CD14-positive monocyte (primary cell): ENCODE results near the gene ADM2. TPM values are rescaled to one million over a fixed set of nuclear protein-coding genes. Genes with fewer than 3 reads are reported as not detected.

Experiments
- DNase-seq, 3 donors: peaks; one replicate each; pipeline ENCODE4 v3.0.0-alpha.2; 2011 to 2022
- H2AFZ ChIP-seq: 2 replicates; pipeline ENCODE4 v1.6.0; 2012; ENCODE audit warnings: mild to moderate bottlenecking, low read depth, low read length, inconsistent platforms; ENCODE audit not compliant: insufficient read depth, poor library complexity, severe bottlenecking
- H3K27ac ChIP-seq, 2 donors: 1 replicate in 1 of 2; 2 replicates in 1 of 2; pipeline ENCODE4 v1.5.1; 2012 to 2013; ENCODE audit warnings: low read length in 2 of 2, control low read depth in 1 of 2, inconsistent platforms in 1 of 2, low read depth in 1 of 2, mild to moderate bottlenecking in 1 of 2
- H3K27me3 ChIP-seq, 2 donors: one replicate each; pipeline versions ENCODE4 v1.6.0 to v1.6.1; 2011 to 2013; ENCODE audit warnings: low read length in 2 of 2; ENCODE audit not compliant: control insufficient read depth in 2 of 2, insufficient read depth in 2 of 2
- H3K36me3 ChIP-seq, 2 donors: replicated peaks in 1 of 2; 1 replicate in 1 of 2; 2 replicates in 1 of 2; pipeline versions ENCODE4 v1.5.1 to v1.6.1; 2012 to 2013; ENCODE audit warnings: low read length in 2 of 2, control low read depth in 1 of 2, inconsistent platforms in 1 of 2, mild to moderate bottlenecking in 1 of 2; ENCODE audit not compliant: insufficient read depth in 2 of 2, control insufficient read depth in 1 of 2
- H3K4me1 ChIP-seq, 2 donors: 1 replicate in 1 of 2; 2 replicates in 1 of 2; pipeline versions ENCODE4 v1.5.1 to v1.6.1; 2012 to 2013; ENCODE audit warnings: low read length in 2 of 2, control low read depth in 1 of 2, inconsistent platforms in 1 of 2, mild to moderate bottlenecking in 1 of 2, moderate library complexity in 1 of 2; ENCODE audit not compliant: insufficient read depth in 2 of 2, control insufficient read depth in 1 of 2
- H3K4me2 ChIP-seq: replicated peaks from 2 replicates; pipeline ENCODE3; 2012; ENCODE audit warnings: low read length, moderate library complexity, mild to moderate bottlenecking; ENCODE audit not compliant: poor library complexity, severe bottlenecking; ENCODE audit errors: extremely low read depth
- H3K4me3 ChIP-seq, 3 experiments: fragments of 200-600 bp in 1 of 3; sonication (generic) in 1 of 3; replicated peaks in 1 of 3; 1 replicate in 2 of 3; 2 replicates in 1 of 3; pipeline ENCODE4 v1.5.1; 2011 to 2013; ENCODE audit warnings: low read length in 3 of 3, mild to moderate bottlenecking in 3 of 3, control low read depth in 2 of 3, low read depth in 2 of 3, inconsistent platforms in 1 of 3, moderate library complexity in 1 of 3
- H3K79me2 ChIP-seq: 2 replicates; pipeline ENCODE4 v1.6.0; 2012; ENCODE audit warnings: mild to moderate bottlenecking, control low read depth, inconsistent platforms, low read length, moderate library complexity; ENCODE audit not compliant: insufficient read depth
- H3K9ac ChIP-seq: 2 replicates; pipeline ENCODE4 v1.6.0; 2017; ENCODE audit warnings: low read length, mild to moderate bottlenecking; ENCODE audit not compliant: insufficient read depth, poor library complexity, severe bottlenecking
- H3K9me3 ChIP-seq, 2 donors: replicated peaks in 1 of 2; 1 replicate in 1 of 2; 2 replicates in 1 of 2; pipeline versions ENCODE4 v1.5.1 to v1.6.1; 2012 to 2013; ENCODE audit warnings: low read length in 2 of 2, control low read depth in 1 of 2; ENCODE audit not compliant: control insufficient read depth in 1 of 2, insufficient read depth in 1 of 2
- H4K20me1 ChIP-seq: 2 replicates; pipeline ENCODE4 v1.6.0; 2012; ENCODE audit warnings: mild to moderate bottlenecking, low read length, control low read depth, moderate library complexity; ENCODE audit not compliant: insufficient read depth
- H3K27ac Mint-ChIP-seq, 7 donors: one replicate each; pipeline ENCODE4 v1.8.0; 2020; ENCODE audit warnings: mild to moderate bottlenecking in 7 of 7, mixed read lengths in 7 of 7, moderate library complexity in 6 of 7, inconsistent platforms in 2 of 7
- H3K27me3 Mint-ChIP-seq, 3 donors: one replicate each; pipeline ENCODE4 v1.8.0; 2021 to 2022; ENCODE audit warnings: low read depth in 3 of 3, mild to moderate bottlenecking in 3 of 3, mixed read lengths in 3 of 3, moderate library complexity in 3 of 3, inconsistent platforms in 1 of 3
- H3K36me3 Mint-ChIP-seq, 2 donors: one replicate each; pipeline ENCODE4 v1.8.0; 2020; ENCODE audit warnings: mixed read lengths in 2 of 2, inconsistent platforms in 1 of 2, mild to moderate bottlenecking in 1 of 2
- H3K4me1 Mint-ChIP-seq: one replicate; pipeline ENCODE4 v1.8.0; 2020; ENCODE audit warnings: mild to moderate bottlenecking, mixed read lengths
- H3K4me3 Mint-ChIP-seq, 2 donors: one replicate each; pipeline ENCODE4 v1.8.0; 2020; ENCODE audit warnings: mild to moderate bottlenecking in 2 of 2, mixed read lengths in 2 of 2, moderate library complexity in 1 of 2
- H3K9me3 Mint-ChIP-seq, 7 donors: one replicate each; pipeline ENCODE4 v1.8.0; 2020 to 2022; ENCODE audit warnings: mixed read lengths in 7 of 7, mild to moderate bottlenecking in 6 of 7, moderate library complexity in 6 of 7, inconsistent platforms in 2 of 7
- WGBS: methylation state at CpG from one replicate; pipeline ENCODE4 v1.1.5; 2013; ENCODE audit warnings: missing lambda C conversion rate; ENCODE audit not compliant: insufficient coverage; 5-methylcytosine and 5-hydroxymethylcytosine counted together
- intact Hi-C, 2 donors: fragments of 100-400 bp; cut with micrococcal nuclease; formaldehyde crosslinking; loops; one replicate each; pipeline versions ENCODE4 v1.15.0 to v1.15.1; 2023
- polyA plus RNA-seq, 3 donors: library from polyadenylated mRNA; depleted of rRNA in 1 of 3; unstranded in 2 of 3; stranded (reverse) in 1 of 3; fragments of 300-500 nt in 2 of 3; fragments of >200 nt in 1 of 3; fragmentation: Illumina TruSeq in 2 of 3; gene quantifications; 1 replicate in 2 of 3; 2 replicates in 1 of 3; pipeline ENCODE4 v1.2.3, GENCODE V29; 2012 to 2021
- TF ChIP-seq, protein P1 (sequence below): fragments of 200-600 bp; IDR thresholded peaks from one replicate; pipeline ENCODE4 v1.8.0; 2022; ENCODE audit warnings: antibody characterized with exemption, mild to moderate bottlenecking

The ADM2 gene
- polyA plus RNA-seq, 3 donors: 0.05 TPM; not detected in 2

GRCh38 chr22:50440544-50441249 is 40.6 kb upstream of the ADM2 start:
- Histone ChIP-seq H3K27ac (no peak overlapping the region), H3K79me2 (no peaks in the 10 kb centered on the region), H3K4me3 (no peak overlapping the region), H3K9me3 (no peaks in the 10 kb centered on the region), H3K9ac (no peak overlapping the region), H3K36me3 (peaks cover 72 to 88% of the 10 kb centered on the region in 2 donors), H3K4me2 (no peak overlapping the region), H3K27me3 (no peaks in the 10 kb centered on the region), H2AFZ (no peak overlapping the region), H4K20me1 (peaks cover 41% of the 10 kb centered on the region), H3K4me1 (no peaks in the 10 kb centered on the region)
- Mint-ChIP-seq H3K4me3 (no peak overlapping the region), H3K36me3 (peaks cover 41 to 77% of the 10 kb centered on the region in 2 donors), H3K27me3 (no peaks in the 10 kb centered on the region), H3K27ac (peak overlapping the region in 1 of 7 donors; percentile 58), H3K9me3 (no peaks in the 10 kb centered on the region), H3K4me1 (peaks cover 2% of the 10 kb centered on the region)
- no peak for DNase-seq
- WGBS: 96% methylated on average over 22 of the region's 26 CpGs
- TF ChIP-seq, protein P1, sequence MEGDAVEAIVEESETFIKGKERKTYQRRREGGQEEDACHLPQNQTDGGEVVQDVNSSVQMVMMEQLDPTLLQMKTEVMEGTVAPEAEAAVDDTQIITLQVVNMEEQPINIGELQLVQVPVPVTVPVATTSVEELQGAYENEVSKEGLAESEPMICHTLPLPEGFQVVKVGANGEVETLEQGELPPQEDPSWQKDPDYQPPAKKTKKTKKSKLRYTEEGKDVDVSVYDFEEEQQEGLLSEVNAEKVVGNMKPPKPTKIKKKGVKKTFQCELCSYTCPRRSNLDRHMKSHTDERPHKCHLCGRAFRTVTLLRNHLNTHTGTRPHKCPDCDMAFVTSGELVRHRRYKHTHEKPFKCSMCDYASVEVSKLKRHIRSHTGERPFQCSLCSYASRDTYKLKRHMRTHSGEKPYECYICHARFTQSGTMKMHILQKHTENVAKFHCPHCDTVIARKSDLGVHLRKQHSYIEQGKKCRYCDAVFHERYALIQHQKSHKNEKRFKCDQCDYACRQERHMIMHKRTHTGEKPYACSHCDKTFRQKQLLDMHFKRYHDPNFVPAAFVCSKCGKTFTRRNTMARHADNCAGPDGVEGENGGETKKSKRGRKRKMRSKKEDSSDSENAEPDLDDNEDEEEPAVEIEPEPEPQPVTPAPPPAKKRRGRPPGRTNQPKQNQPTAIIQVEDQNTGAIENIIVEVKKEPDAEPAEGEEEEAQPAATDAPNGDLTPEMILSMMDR: no peak
- intact Hi-C loops: no loop called here

DNA sequence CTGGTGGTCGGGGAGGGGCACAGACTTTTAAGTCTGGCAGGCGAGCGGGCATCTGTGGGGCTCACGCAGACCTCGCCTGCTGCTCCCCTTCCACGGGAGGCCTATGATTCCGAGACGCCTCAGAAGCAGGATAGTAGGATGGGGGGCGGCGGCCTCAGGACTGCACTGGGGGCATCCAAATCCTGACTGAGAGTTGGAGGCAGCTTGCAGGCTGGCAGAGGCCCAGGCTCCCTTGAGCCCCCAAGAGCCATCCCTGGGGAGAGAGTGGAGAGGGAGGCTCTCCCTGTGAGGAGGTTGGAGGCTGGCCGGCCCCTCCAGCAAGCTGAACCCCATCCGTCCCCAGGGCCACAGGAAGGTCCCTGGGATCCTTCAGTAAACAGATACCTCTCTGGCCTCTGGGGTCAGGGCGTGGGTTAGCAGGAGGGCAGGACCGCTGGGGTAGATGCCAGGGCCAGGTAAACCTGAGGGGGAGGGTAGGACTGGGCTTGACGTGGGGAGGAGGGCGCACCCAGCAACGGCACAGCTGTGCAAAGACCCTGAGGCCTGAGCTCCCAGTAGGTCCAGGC is 39.8 kb upstream of the ADM2 start:
- Histone ChIP-seq H3K9me3 (no peaks in the 10 kb centered on the region), H3K27me3 (no peaks in the 10 kb centered on the region), H3K36me3 (peaks cover 69 to 88% of the 10 kb centered on the region in 2 donors), H3K79me2 (no peaks in the 10 kb centered on the region), H2AFZ (no peak overlapping the region), H3K4me1 (no peaks in the 10 kb centered on the region), H3K27ac (no peak overlapping the region), H3K9ac (no peak overlapping the region), H4K20me1 (peaks cover 47% of the 10 kb centered on the region), H3K4me2 (no peak overlapping the region), H3K4me3 (no peak overlapping the region)
- no peaks in the 10 kb centered on the region for H3K27me3 Mint-ChIP-seq
- H3K36me3 Mint-ChIP-seq: peaks cover 45 to 77% of the 10 kb centered on the region in 2 donors
- intact Hi-C loops: no loop called here
- peaks cover 2% of the 10 kb centered on the region for H3K4me1 Mint-ChIP-seq
- H3K9me3 Mint-ChIP-seq: no peaks in the 10 kb centered on the region
- H3K27ac Mint-ChIP-seq: peak overlapping the region in 2 of 7 donors; percentile 60 to 76
- TF ChIP-seq, protein P1: no peak
- WGBS: 94% methylated on average over 13 of the region's 17 CpGs
- no peak for DNase-seq
- H3K4me3 Mint-ChIP-seq: no peak overlapping the region
